Keratinocyte (primary cell): ENCODE results near the gene GADD45B. TPM values are rescaled to one million over a fixed set of nuclear protein-coding genes. Genes with fewer than 3 reads are reported as not detected.
A peak's percentile ranks its signal among the peaks of the same experiment; 100 is the strongest.

Source experiments
- DNase-seq: peaks from one replicate; pipeline ENCODE4 v3.0.0-alpha.2; 2011; ENCODE audit warnings: low read depth, missing footprints, low spot score
- FAIRE-seq: peaks from 2 replicates; lab custom pipeline; 2011; peaks lifted over from hg19 to GRCh38; lab: Jason Lieb, UNC
- H2AFZ ChIP-seq: 2 replicates; pipeline ENCODE4 v1.6.0; 2012; ENCODE audit warnings: low read length, control low read depth, inconsistent platforms; ENCODE audit not compliant: control insufficient read depth
- H3K27ac ChIP-seq: 2 replicates; pipeline ENCODE4 v1.5.1; 2011; ENCODE audit warnings: low read length; ENCODE audit not compliant: control insufficient read depth, insufficient read depth
- H3K27me3 ChIP-seq: 3 replicates; pipeline ENCODE4 v1.6.0; 2011; ENCODE audit warnings: low read length; ENCODE audit not compliant: control insufficient read depth, insufficient read depth; ENCODE audit errors: extremely low read depth
- H3K36me3 ChIP-seq, 2 experiments: 2 replicates in 1 of 2; 3 replicates in 1 of 2; pipeline ENCODE4 v1.5.1; 2011; ENCODE audit warnings: low read length in 2 of 2, mild to moderate bottlenecking in 1 of 2; ENCODE audit not compliant: control insufficient read depth in 2 of 2, insufficient read depth in 2 of 2; ENCODE audit errors: extremely low read depth in 1 of 2
- H3K4me1 ChIP-seq: 3 replicates; pipeline ENCODE4 v1.5.1; 2011; ENCODE audit warnings: low read length; ENCODE audit not compliant: control insufficient read depth, insufficient read depth; ENCODE audit errors: extremely low read depth
- H3K4me2 ChIP-seq: 3 replicates; pipeline ENCODE4 v1.6.0; 2011; ENCODE audit warnings: low read depth, low read length; ENCODE audit not compliant: control insufficient read depth, insufficient read depth; ENCODE audit errors: extremely low read depth
- H3K4me3 ChIP-seq, 3 experiments: fragments of 200-600 bp in 1 of 3; sonication (generic) in 1 of 3; 2 replicates in 2 of 3; 3 replicates in 1 of 3; pipeline ENCODE4 v1.5.1; 2011 to 2016; ENCODE audit warnings: low read length in 3 of 3, mild to moderate bottlenecking in 3 of 3, control low read depth in 2 of 3, inconsistent platforms in 1 of 3, low read depth in 1 of 3, mixed read lengths in 1 of 3, mixed run types in 1 of 3, moderate library complexity in 1 of 3; ENCODE audit not compliant: control insufficient read depth in 2 of 3, insufficient read depth in 2 of 3; ENCODE audit errors: extremely low read depth in 1 of 3
- H3K79me2 ChIP-seq: 2 replicates; pipeline ENCODE4 v1.6.0; 2012; ENCODE audit warnings: low read length; ENCODE audit not compliant: control insufficient read depth, insufficient read depth
- H3K9ac ChIP-seq: 3 replicates; pipeline ENCODE4 v1.6.0; 2011; ENCODE audit warnings: low read length; ENCODE audit not compliant: control insufficient read depth, insufficient read depth; ENCODE audit errors: extremely low read depth
- H3K9me1 ChIP-seq: 3 replicates; pipeline ENCODE4 v1.6.0; 2011; ENCODE audit warnings: low read length; ENCODE audit not compliant: control insufficient read depth, insufficient read depth; ENCODE audit errors: extremely low read depth
- H3K9me3 ChIP-seq: 2 replicates; pipeline ENCODE4 v1.5.1; 2012; ENCODE audit warnings: low read depth, low read length; ENCODE audit not compliant: control insufficient read depth
- H4K20me1 ChIP-seq: 3 replicates; pipeline ENCODE4 v1.6.0; 2011; ENCODE audit warnings: low read length; ENCODE audit not compliant: control insufficient read depth, insufficient read depth; ENCODE audit errors: extremely low read depth
- EZH2 ChIP-seq: IDR thresholded peaks from one replicate; pipeline ENCODE4 v1.6.1; 2012; ENCODE audit warnings: inconsistent platforms, mild to moderate bottlenecking, low read length, moderate library complexity
- dilution Hi-C: fragments of 300-500 bp; cut with MboI; formaldehyde crosslinking; loops from one replicate; pipeline ENCODE4 v1.7.0; 2020; ENCODE audit warnings: low sequenced_read_pairs; ENCODE audit not compliant: extremely low pct_ligation_motif_present
- polyA plus RNA-seq, 5 experiments: library from polyadenylated mRNA; depleted of rRNA in 3 of 5; stranded (reverse) in 3 of 5; stranded (forward) in 1 of 5; unstranded in 1 of 5; fragments of >200 nt; gene quantifications; 1 replicate in 1 of 5; 2 replicates in 3 of 5; 3 replicates in 1 of 5; pipeline versions ENCODE4 v1.2.1 to v1.2.3, GENCODE V29; 2011 to 2012; ENCODE audit warnings: missing spikeins in 2 of 5, low read depth in 1 of 5, low replicate concordance in 1 of 5
- TF ChIP-seq, protein P1 (sequence below), 3 experiments: IDR thresholded peaks in 1 of 3; conservative IDR thresholded peaks in 1 of 3; optimal IDR thresholded peaks in 1 of 3; 2 replicates in 2 of 3; 3 replicates in 1 of 3; pipeline versions ENCODE3 to v1.5.1; 2011; ENCODE audit warnings: low read length in 3 of 3, mild to moderate bottlenecking in 3 of 3, moderate library complexity in 2 of 3, control low read depth in 1 of 3, inconsistent platforms in 1 of 3; ENCODE audit not compliant: insufficient read depth in 2 of 3; ENCODE audit errors: extremely low read depth in 1 of 3

Gene GADD45B
- polyA plus RNA-seq, 1 donor (not counting 4 experiments of a cell fraction or from before 2014, with no cell fraction given): 20.6 TPM

GRCh38 chr19:2454199-2454961 is 21.5 kb upstream of the GADD45B start:
- dilution Hi-C loops: no loop called here
- FAIRE-seq: no peak

DNA sequence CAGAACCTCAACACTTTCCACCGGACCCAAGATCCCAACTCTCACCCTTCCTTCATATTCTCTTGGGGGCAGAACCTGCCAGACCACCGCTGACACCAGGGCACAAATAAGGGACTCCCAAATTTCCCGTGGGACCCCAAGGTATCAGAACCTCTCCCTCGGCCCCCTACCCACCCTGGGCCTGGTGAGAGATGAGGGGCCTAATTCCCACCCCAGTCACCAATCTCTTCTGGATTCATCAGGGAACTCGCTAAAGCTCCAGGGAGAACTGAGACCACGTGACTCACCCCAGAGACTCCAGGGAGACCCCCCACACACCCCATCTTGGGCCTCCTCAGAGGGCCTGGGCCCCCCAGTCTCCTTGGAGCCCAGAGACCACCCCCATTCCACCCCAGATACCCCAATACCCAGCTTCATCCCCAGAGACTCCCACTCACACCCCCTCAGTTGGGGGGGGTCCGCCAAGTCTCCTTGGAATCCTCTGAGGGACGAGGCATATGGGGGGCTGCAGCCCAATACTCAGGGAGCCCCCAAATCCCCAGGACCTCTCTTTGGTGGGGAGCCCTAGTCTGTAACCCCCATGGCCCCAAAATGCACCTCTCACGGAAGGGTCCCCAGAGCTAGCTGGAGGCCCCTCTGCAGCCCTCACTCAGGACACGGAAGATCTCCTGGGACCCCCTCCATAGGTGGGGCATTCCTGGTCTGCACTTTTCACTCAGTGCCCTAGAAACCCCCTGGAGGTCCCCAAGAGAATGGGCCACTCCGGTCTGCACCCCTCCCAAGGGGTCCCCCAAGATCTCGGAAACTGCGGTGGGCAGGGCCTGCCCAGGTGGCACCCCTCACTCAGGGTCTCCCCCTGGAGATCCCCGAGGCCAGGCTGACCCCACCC is 20.7 kb upstream of the GADD45B start:
- peaks cover 10% of the 10 kb centered on the region for H3K4me1 ChIP-seq
- H3K36me3 ChIP-seq: peaks cover 0 to 5% of the 10 kb centered on the region in 2 experiments
- peak overlapping the region; percentile 79 to 98 (median 91) for H3K4me3 ChIP-seq
- TF ChIP-seq, protein P1, sequence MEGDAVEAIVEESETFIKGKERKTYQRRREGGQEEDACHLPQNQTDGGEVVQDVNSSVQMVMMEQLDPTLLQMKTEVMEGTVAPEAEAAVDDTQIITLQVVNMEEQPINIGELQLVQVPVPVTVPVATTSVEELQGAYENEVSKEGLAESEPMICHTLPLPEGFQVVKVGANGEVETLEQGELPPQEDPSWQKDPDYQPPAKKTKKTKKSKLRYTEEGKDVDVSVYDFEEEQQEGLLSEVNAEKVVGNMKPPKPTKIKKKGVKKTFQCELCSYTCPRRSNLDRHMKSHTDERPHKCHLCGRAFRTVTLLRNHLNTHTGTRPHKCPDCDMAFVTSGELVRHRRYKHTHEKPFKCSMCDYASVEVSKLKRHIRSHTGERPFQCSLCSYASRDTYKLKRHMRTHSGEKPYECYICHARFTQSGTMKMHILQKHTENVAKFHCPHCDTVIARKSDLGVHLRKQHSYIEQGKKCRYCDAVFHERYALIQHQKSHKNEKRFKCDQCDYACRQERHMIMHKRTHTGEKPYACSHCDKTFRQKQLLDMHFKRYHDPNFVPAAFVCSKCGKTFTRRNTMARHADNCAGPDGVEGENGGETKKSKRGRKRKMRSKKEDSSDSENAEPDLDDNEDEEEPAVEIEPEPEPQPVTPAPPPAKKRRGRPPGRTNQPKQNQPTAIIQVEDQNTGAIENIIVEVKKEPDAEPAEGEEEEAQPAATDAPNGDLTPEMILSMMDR (optimal IDR thresholded peaks at IDR 0.05 in 1 of 3, IDR thresholded peaks at IDR 0.05 in 1 of 3, conservative IDR thresholded peaks at IDR 0.05 in 1 of 3; ENCODE audit: extremely low read depth in 1 of 3, insufficient read depth in 2 of 3, low read length in 3 of 3): no peak
- no peak for TF ChIP-seq EZH2
- no peaks in the 10 kb centered on the region for H3K9me3 ChIP-seq
- FAIRE-seq (no peak), DNase-seq (no peak)
- H3K27ac ChIP-seq: peak overlapping the region; percentile 66
- H3K79me2 ChIP-seq: peaks cover 63% of the 10 kb centered on the region
- peak overlapping the region; percentile 86 for H3K9ac ChIP-seq
- H4K20me1 ChIP-seq: peaks cover 6% of the 10 kb centered on the region
- peak overlapping the region; percentile 88 for H3K4me2 ChIP-seq
- H2AFZ ChIP-seq: no peak overlapping the region
- no peaks in the 10 kb centered on the region for H3K27me3 ChIP-seq
- H3K9me1 ChIP-seq: no peaks in the 10 kb centered on the region
- dilution Hi-C loops: no loop called here

More at GRCh38 chr19:2454199-2454961, 21.5 kb upstream of the GADD45B start:
- peaks cover 68% of the 10 kb centered on the region for H3K79me2 ChIP-seq
- no peak overlapping the region for H2AFZ ChIP-seq
- no peaks in the 10 kb centered on the region for H3K9me1 ChIP-seq
- no peaks in the 10 kb centered on the region for H3K9me3 ChIP-seq
- H3K36me3 ChIP-seq: peaks cover 0 to 5% of the 10 kb centered on the region in 2 experiments
- peak overlapping the region; percentile 88 for H3K4me2 ChIP-seq
- TF ChIP-seq EZH2: no peak
- TF ChIP-seq, protein P1 (optimal IDR thresholded peaks at IDR 0.05 in 1 of 3, IDR thresholded peaks at IDR 0.05 in 1 of 3, conservative IDR thresholded peaks at IDR 0.05 in 1 of 3; ENCODE audit: extremely low read depth in 1 of 3, insufficient read depth in 2 of 3, low read length in 3 of 3): no peak
- H3K9ac ChIP-seq: no peak overlapping the region
- DNase-seq: no peak
- H3K4me3 ChIP-seq: no peak overlapping the region
- H3K27me3 ChIP-seq: no peaks in the 10 kb centered on the region
- H4K20me1 ChIP-seq: peaks cover 6% of the 10 kb centered on the region
- peaks cover 10% of the 10 kb centered on the region for H3K4me1 ChIP-seq
- H3K27ac ChIP-seq: no peak overlapping the region
